HG03066 (cell line): Measurements from ENCODE around the gene ST6GALNAC2.

ENCODE experiments used
- ATAC-seq: cut with Tn5 transposase; IDR thresholded peaks from one replicate; pipeline ENCODE4 v1.9.1; 2021; ENCODE audit warnings: low read depth; ENCODE audit not compliant: unreplicated experiment

Gene ST6GALNAC2

DNA sequence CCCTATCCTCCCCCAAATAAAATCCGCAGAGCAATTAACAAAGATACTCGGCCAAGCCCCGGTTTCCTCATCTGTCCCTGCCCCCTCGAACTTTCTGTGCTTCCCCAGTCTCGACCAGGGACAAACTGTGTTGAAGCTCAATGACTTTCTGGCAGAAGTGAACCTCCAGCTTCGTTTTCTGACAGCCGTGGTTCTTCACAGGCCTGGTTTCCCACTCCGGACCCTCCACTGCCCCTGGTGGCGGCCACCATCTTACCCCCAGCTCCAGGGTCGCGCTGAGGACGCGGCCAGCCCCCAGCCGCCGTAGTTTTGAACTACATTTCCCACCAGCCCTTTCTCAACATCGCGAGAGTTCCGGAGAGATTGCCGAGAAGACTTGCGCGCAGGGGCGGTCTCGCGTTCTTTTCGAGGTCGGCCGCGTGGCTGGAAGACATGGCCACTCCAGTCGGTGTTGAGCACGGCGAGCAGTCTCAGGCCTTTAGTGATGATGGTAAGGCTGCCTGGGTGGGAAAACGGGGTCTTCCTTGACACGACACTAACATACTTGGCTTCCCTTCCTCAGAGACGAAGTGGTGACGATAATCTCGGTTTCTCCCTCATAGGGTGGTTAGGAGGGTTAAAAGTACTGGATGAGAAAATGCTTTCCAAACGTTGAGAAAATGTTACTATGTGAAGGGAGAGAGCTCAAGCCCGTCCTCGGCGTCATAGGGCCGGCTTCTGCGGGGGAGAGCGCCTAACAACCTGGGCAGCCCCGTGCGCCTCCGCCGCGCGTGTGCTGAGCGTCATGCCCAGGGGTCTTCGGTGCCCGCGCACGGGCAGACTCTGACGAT lies 28.1 kb downstream of the ST6GALNAC2 start:
- ATAC-seq = peak; percentile 82

- ATAC-seq = peak; percentile 28
Observed at GRCh38 chr17:76556765-76557367, 28.8 kb downstream of the ST6GALNAC2 start.

DNA sequence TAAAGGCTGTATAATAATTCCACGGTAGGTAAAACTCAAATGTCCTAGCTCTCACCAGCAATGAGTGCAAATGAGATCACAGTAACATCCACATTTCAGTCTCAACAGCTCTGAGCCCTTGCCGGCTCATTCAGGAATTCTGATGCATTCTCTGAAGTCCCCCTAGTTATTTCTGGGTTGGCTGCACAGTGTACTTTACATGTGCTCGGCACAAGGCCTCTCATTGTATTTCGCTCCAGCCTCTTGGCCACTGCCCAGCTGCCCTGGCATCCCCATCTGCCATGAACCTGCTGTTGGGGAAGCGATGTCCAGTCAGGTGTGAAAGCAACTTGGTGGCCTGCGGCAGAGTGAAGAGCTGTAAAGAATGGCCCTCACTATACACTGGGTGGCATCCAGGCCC lies 31.5 kb downstream of the ST6GALNAC2 start:
- no peak for ATAC-seq

- no peak for ATAC-seq
Observed at GRCh38 chr17:76553178-76553908, 32.3 kb downstream of the ST6GALNAC2 start.

GRCh38 chr17:76551685-76552084 lies 34.0 kb downstream of the ST6GALNAC2 start:
- ATAC-seq = no peak

- ATAC-seq = no peak
Observed at GRCh38 chr17:76550712-76551615, 34.7 kb downstream of the ST6GALNAC2 start.

DNA sequence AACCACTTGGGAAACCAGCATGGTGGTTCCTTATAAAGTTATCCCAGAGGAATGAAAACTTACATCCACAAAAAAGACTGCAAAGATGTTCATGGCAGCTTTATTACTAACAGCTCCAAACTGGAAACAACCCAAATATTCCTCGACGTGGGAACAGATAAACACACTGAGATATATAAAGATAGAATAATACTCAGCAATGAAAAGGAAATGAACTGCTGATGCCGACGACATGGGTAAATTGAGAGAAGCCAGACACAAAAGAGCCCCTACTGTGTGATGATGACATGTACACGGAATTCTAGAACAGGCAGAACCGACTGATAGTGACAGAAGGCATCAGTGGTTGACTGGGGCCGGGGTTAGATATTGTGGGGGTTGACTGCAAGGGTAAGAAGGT lies 36.1 kb downstream of the ST6GALNAC2 start:
- no peak for ATAC-seq

DNA sequence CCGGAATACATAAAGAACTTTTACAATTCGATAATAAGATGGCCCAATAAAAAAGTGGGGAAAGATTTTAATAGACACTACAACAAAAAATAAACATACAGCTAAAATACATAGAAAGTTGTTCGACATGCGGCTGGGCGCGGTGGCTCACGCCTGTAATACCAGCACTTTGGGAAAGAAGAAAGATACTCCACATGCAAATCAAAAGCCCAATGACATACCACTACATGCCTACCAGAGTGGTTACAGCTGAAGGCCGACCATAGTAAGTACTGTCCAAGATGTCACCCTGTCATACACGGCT lies 36.5 kb downstream of the ST6GALNAC2 start:
- ATAC-seq = no peak

DNA sequence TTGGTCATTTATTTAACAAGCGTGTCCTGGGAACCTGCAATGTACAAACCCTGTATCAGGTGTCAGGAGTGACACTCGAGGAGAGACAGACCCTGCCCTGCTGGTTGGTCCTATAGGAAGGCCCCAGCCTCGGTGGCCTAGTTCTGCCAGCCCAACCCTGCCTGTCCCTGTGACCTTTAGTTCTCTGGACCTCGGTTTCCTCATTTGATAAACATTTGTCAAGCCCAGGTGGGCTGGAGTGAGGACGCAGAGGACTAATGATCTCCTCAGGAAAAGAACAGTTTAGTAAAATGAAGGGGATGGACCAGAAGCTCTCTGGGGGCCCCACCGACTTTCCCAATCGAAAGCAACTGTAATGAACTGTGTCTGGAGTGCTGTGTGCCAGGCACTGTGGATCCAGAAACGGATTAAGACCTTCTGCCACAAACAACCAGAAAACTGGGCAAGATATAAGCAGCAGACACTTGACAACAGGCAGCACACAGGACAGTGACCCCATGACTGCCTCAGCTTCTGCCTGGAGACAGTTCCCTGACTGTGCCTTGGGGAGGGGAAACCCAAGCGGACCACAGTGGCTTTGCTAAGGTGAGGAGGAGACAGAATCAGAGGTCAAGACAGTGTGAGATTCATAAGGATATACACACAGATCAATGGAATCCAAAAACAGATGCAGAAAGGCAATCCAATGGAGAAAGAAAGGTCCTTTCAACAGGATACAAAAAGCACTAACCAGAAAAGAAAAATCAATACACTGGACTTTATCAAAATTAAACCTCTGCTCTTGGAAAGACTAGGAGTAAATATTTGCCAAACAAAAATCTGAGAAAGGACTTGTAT lies 37.1 kb downstream of the ST6GALNAC2 start:
- ATAC-seq = no peak

GRCh38 chr17:76547642-76548202 lies 37.9 kb downstream of the ST6GALNAC2 start:
- no peak for ATAC-seq

GRCh38 chr17:76547183-76547641 lies 38.4 kb downstream of the ST6GALNAC2 start:
- ATAC-seq = no peak

DNA sequence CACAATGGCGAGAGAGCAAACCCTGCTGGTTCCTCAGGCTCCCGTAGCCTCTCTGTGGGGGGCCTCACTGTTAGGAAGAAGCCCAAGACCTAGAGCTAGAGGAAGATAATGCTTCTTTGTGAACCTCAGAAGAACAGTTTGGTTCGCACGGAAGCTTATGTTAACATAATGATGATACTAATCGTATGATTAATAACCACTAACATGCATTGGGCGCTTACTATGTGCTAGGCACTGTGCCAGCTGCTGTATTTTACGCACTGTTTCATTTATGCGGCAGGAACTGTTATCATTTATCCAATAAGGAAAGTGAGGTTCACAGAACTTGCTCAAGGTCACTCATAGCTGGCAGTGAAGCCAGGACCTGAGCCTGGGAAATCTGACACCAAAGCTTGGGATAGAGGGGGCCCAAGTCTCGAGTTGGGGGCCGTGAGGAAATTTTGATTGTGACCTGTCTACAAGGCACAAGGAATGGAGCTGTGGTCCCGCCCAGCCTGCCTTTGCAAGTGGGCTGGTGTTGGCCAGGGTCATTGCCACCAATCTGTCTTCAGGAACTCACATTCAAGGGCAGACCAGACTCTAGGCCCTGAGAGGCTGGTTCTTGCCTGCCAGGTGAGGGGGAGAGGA lies 39.0 kb downstream of the ST6GALNAC2 start:
- ATAC-seq = no peak

- no peak for ATAC-seq
Observed at GRCh38 chr17:76545918-76546555, 39.6 kb downstream of the ST6GALNAC2 start.

- no peak for ATAC-seq
Observed at GRCh38 chr17:76544546-76545365, 40.9 kb downstream of the ST6GALNAC2 start.

DNA sequence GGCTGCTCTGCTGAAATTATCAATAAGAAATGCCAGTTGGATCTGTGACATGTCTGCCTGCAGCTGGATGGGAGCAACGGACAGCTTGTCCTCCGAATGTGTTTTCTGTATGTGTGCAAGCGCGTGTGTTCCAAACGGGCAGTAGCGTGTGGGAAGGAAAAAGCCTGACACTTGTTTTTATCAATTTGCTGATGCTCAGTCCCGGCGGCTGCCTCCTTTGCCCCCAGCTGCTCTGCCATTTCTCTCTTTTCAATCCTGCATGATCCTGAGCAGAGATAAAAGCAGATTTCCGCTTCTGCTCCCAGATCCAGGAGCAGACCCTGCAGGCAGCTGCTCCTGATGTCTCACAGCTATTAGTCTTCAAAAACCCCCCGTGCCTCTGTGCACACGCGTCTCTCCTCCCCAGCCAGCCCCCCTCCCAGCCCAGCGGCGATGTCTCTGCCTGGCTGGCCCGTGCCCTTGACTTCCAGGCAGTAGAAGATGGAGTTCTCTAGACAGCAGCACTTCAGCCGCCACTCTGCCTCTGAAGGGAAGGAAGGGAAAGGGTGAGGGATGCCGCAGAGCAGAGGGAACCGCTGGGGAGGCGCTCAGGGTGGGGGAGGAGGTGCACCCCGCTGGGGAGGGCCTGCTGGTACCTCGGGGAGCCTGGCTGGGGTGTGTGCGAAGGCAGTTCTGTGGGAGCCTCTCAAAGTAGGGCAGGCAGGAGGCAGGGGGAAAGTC lies 41.7 kb downstream of the ST6GALNAC2 start:
- no peak for ATAC-seq

DNA sequence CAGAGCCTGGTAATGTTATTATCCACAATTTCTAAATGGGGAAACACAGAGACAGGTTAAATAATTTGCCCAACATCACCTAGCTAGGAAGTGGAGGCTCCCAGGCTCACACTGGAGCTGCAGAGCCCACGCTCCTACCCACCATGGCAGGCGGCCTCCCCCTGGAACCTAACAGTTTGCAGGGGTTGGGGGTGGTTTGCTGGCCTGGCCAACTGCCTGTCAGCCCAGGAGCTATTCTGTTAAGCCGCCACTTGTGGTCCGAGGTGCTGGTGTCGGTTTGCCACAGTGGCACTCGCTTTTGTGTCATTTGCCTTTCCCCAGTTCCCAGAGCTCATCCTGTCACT lies 42.2 kb downstream of the ST6GALNAC2 start:
- ATAC-seq = no peak

DNA sequence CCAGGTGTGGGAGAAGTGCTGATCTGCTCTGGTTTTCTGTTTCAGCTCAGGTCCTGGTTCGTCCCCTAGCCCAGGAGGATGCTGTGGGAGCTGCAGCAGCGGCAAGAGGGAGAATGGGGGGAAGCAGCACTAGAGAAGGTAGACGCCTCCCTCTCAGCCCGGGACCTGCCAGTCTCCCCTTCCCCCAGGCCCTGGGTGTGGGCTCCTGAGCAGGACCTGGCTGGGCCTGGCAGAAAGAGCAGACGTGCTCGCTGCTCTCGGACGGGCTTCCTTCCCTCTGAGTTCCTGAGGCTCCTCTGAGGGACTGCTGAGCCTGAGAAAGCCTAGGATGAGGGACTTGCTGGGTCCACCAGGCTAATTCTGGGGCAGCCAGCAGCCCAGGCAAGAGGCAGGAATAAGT lies 42.7 kb downstream of the ST6GALNAC2 start:
- no peak for ATAC-seq
